Endodermal cell (in vitro differentiated cells): ENCODE results near the gene CTRB1. TPM values are rescaled to one million over a fixed set of nuclear protein-coding genes. Genes with fewer than 3 reads are reported as not detected.
"Not testable (repeated sequence)": the region's sequence is repeated elsewhere in the genome, so short reads cannot be mapped to it uniquely, and the experiment has no call there.

Source experiments
- DNase-seq: peaks from one replicate; pipeline ENCODE4 v3.0.0-alpha.2; 2017
- H3K27ac ChIP-seq: 2 replicates; pipeline ENCODE4 v1.5.1; 2013; ENCODE audit warnings: mild to moderate bottlenecking, low read depth, low read length, moderate library complexity
- H3K27me3 ChIP-seq: 2 replicates; pipeline ENCODE4 v1.6.1; 2013; ENCODE audit warnings: mild to moderate bottlenecking, low read length, moderate library complexity; ENCODE audit not compliant: insufficient read depth, control insufficient read depth, poor library complexity, severe bottlenecking
- H3K36me3 ChIP-seq: 2 replicates; pipeline ENCODE4 v1.7.0; 2013; ENCODE audit warnings: mild to moderate bottlenecking, low read length, moderate library complexity; ENCODE audit not compliant: control insufficient read depth, insufficient read depth
- H3K4me1 ChIP-seq: one replicate; pipeline ENCODE4 v1.7.0; 2013; ENCODE audit warnings: low read length; ENCODE audit not compliant: control insufficient read depth, insufficient read depth
- H3K4me3 ChIP-seq: 2 replicates; pipeline ENCODE4 v1.5.1; 2013; ENCODE audit warnings: mild to moderate bottlenecking, low read length, moderate library complexity
- H3K9ac ChIP-seq: 2 replicates; pipeline ENCODE4 v1.6.1; 2013; ENCODE audit warnings: mild to moderate bottlenecking, low read length, moderate library complexity; ENCODE audit not compliant: poor library complexity, severe bottlenecking; ENCODE audit errors: extremely low read depth
- H3K9me3 ChIP-seq: 2 replicates; pipeline ENCODE4 v1.6.1; 2013; ENCODE audit warnings: mild to moderate bottlenecking, low read length, moderate library complexity; ENCODE audit not compliant: control insufficient read depth
- H3K27ac Mint-ChIP-seq: 2 replicates; pipeline ENCODE4 v1.8.0; 2020; ENCODE audit warnings: mixed read lengths
- H3K27me3 Mint-ChIP-seq: 2 replicates; pipeline ENCODE4 v1.8.0; 2021; ENCODE audit warnings: mild to moderate bottlenecking, mixed read lengths; ENCODE audit not compliant: insufficient read depth
- H3K36me3 Mint-ChIP-seq: 2 replicates; pipeline ENCODE4 v1.8.0; 2020; ENCODE audit warnings: low read depth, mixed read lengths
- H3K4me1 Mint-ChIP-seq: 2 replicates; pipeline ENCODE4 v1.8.0; 2020; ENCODE audit warnings: mixed read lengths
- H3K4me3 Mint-ChIP-seq: 2 replicates; pipeline ENCODE4 v1.8.0; 2020; ENCODE audit warnings: mild to moderate bottlenecking, moderate library complexity, mixed read lengths
- H3K9me3 Mint-ChIP-seq: 2 replicates; pipeline ENCODE4 v1.8.0; 2020; ENCODE audit warnings: mild to moderate bottlenecking, mixed read lengths
- CTCF ChIP-seq: fragments of 200-600 bp; sonication (generic); conservative IDR thresholded peaks from 2 replicates; pipeline ENCODE4 v1.5.0; 2021; ENCODE audit warnings: antibody characterized with exemption, mild to moderate bottlenecking
- WGBS, 2 experiments: methylation state at CpG; one replicate each; pipeline versions ENCODE4 v1.1.5 to v1.1.7; 2013; ENCODE audit warnings: missing lambda C conversion rate in 2 of 2, mixed read lengths in 1 of 2; ENCODE audit not compliant: insufficient coverage in 1 of 2, insufficient read length in 1 of 2; 5-methylcytosine and 5-hydroxymethylcytosine counted together
- total RNA-seq, 2 donors: library from RNA; stranded (reverse); fragmentation: NEBNext Ultra II Directional in 1 of 2; extraction: Animal tissue kit (Norgen Biotek cat#: 25700) in 1 of 2; gene quantifications; 2 replicates in 1 of 2; 3 replicates in 1 of 2; pipeline ENCODE4 v1.2.1, GENCODE V29; 2021

Gene CTRB1
- total RNA-seq, 2 donors from 2014 or later = not detected

GRCh38 chr16:75271441-75272096 is 52.8 kb downstream of the CTRB1 start:
- no peak for TF ChIP-seq CTCF
- no peaks in the 10 kb centered on the region for H3K27me3 ChIP-seq
- no peak overlapping the region for H3K4me3 ChIP-seq
- Mint-ChIP-seq H3K9me3 (no peaks in the 10 kb centered on the region), H3K27me3 (no peaks in the 10 kb centered on the region), H3K4me3 (no peak overlapping the region), H3K4me1 (peaks cover under 1% of the 10 kb centered on the region), H3K36me3 (no peaks in the 10 kb centered on the region), H3K27ac (no peak overlapping the region)
- no peak overlapping the region for H3K9ac ChIP-seq
- H3K27ac ChIP-seq = peak overlapping the region; percentile 47
- H3K36me3 ChIP-seq = no peaks in the 10 kb centered on the region
- H3K4me1 ChIP-seq = no peaks in the 10 kb centered on the region
- no peak for DNase-seq
- H3K9me3 ChIP-seq = no peaks in the 10 kb centered on the region
- WGBS, 2 experiments = 86 to 94% methylated on average over 4 to 6 of the region's 6 CpGs

- Mint-ChIP-seq H3K27ac (no peak overlapping the region), H3K9me3 (no peaks in the 10 kb centered on the region), H3K4me3 (no peak overlapping the region), H3K4me1 (no peaks in the 10 kb centered on the region), H3K27me3 (no peaks in the 10 kb centered on the region), H3K36me3 (no peaks in the 10 kb centered on the region)
- H3K9ac ChIP-seq = no peak overlapping the region
- TF ChIP-seq CTCF = no peak
- WGBS, 2 experiments = 70 to 80% methylated on average over 10 to 12 of the region's 12 CpGs
- peak overlapping the region; percentile 47 for H3K27ac ChIP-seq
- no peak overlapping the region for H3K4me3 ChIP-seq
- no peaks in the 10 kb centered on the region for H3K27me3 ChIP-seq
- H3K36me3 ChIP-seq = no peaks in the 10 kb centered on the region
- DNase-seq = no peak
- H3K4me1 ChIP-seq = no peaks in the 10 kb centered on the region
- no peaks in the 10 kb centered on the region for H3K9me3 ChIP-seq
Measured at GRCh38 chr16:75272097-75272551, 53.3 kb downstream of the CTRB1 start.

- H3K27ac ChIP-seq = peak overlapping the region; percentile 47
- H3K9me3 Mint-ChIP-seq = not testable (repeated sequence)
Measured at GRCh38 chr16:75272629-75273028, 53.8 kb downstream of the CTRB1 start.

More at GRCh38 chr16:75272629-75273028, 53.8 kb downstream of the CTRB1 start:
- H3K4me1 ChIP-seq, H3K4me3 ChIP-seq, DNase-seq, H3K4me3 Mint-ChIP-seq, H3K27me3 ChIP-seq, H3K4me1 Mint-ChIP-seq, H3K9ac ChIP-seq, H3K36me3 ChIP-seq, H3K27me3 Mint-ChIP-seq, H3K9me3 ChIP-seq, H3K27ac Mint-ChIP-seq, H3K36me3 Mint-ChIP-seq: not testable (repeated sequence)
- WGBS, 2 experiments = 93 to 97% methylated on average over 10 of the region's 10 CpGs
